K562 (cell line): Measurements from ENCODE around the gene GALNS. TPM values are rescaled to one million over a fixed set of nuclear protein-coding genes. Genes with fewer than 3 reads are reported as not detected.

Experiments
- ATAC-seq: fragments of 200-7000 bp; cut with Tn5 transposase; 3 replicates; pipeline ENCODE4 v1.9.1; 2020; ENCODE audit warnings: moderate library complexity
- BruUV-seq: library from RNA; stranded (reverse); fragments of 400-500 nt; replicated peaks from 2 replicates; lab custom pipeline; 2021; lab: Mats Ljungman, UMichigan
- CTCF ChIA-PET: fragments of 300-600 bp; formaldehyde crosslinking; extraction: SDS; loops from one replicate; lab custom pipeline; 2021; ENCODE audit warnings: low intra/inter-chr PET ratio; lab: Yijun Ruan, JAX
- POLR2A ChIA-PET: fragments of 300-600, 350-650 bp; sonication (Branson Sonifier 250); formaldehyde crosslinking; extraction: SDS; loops from one replicate; lab custom pipeline; 2021; ENCODE audit warnings: antibody characterized with exemption, inconsistent platforms; lab: Yijun Ruan, JAX
- DNase-seq, 4 experiments: peaks; one replicate each; pipeline versions ENCODE4 v3.0.0 to v3.0.0-alpha.2; 2011 to 2018; ENCODE audit warnings: low spot score in 3 of 4, mixed read lengths in 3 of 4; ENCODE audit errors: extremely low read depth in 1 of 4
- FAIRE-seq: peaks from 2 replicates; lab custom pipeline; 2011; peaks lifted over from hg19 to GRCh38; lab: Jason Lieb, UNC
- H2AFZ ChIP-seq: 2 replicates; pipeline ENCODE4 v1.6.0; 2011; ENCODE audit warnings: low read depth, low read length, control low read depth, inconsistent platforms
- H3K27ac ChIP-seq: fragments of 200-600 bp; 3 replicates; pipeline ENCODE4 v1.8.0; 2011; ENCODE audit warnings: low read depth, mild to moderate bottlenecking, control low read depth, inconsistent platforms, low read length, moderate library complexity, mixed read lengths; ENCODE audit errors: extremely low read depth
- H3K27me3 ChIP-seq, 2 experiments: fragments of 300-600 bp in 1 of 2; 2 replicates in 1 of 2; 3 replicates in 1 of 2; pipeline versions ENCODE4 v1.6.0 to v1.8.0; 2011; ENCODE audit warnings: inconsistent platforms in 2 of 2, low read length in 2 of 2, mild to moderate bottlenecking in 1 of 2, mixed read lengths in 1 of 2, moderate library complexity in 1 of 2; ENCODE audit not compliant: control insufficient read depth in 2 of 2, insufficient read depth in 2 of 2
- H3K36me3 ChIP-seq: fragments of 300-600 bp; 3 replicates; pipeline ENCODE4 v1.8.0; 2011; ENCODE audit warnings: mild to moderate bottlenecking, low read length, inconsistent platforms; ENCODE audit not compliant: control insufficient read depth, insufficient read depth
- H3K4me1 ChIP-seq, 2 experiments: fragments of 200-600 bp in 1 of 2; replicated peaks in 1 of 2; 2 replicates in 1 of 2; 3 replicates in 1 of 2; pipeline versions ENCODE4 v1.5.1 to v1.8.0; 2011; ENCODE audit warnings: inconsistent platforms in 2 of 2, low read length in 2 of 2, mild to moderate bottlenecking in 1 of 2, mixed read lengths in 1 of 2, moderate library complexity in 1 of 2; ENCODE audit not compliant: control insufficient read depth in 2 of 2, insufficient read depth in 2 of 2
- H3K4me2 ChIP-seq: 2 replicates; pipeline ENCODE4 v1.6.1; 2011; ENCODE audit warnings: low read length, control low read depth, inconsistent platforms, mixed read lengths; ENCODE audit not compliant: insufficient read depth
- H3K4me3 ChIP-seq: fragments of 200-600 bp; sonication (generic), shearing (Covaris generic); 2 replicates; pipeline ENCODE4 v1.5.1; 2016; ENCODE audit warnings: control low read depth, inconsistent platforms
- H3K79me2 ChIP-seq: fragments of 200-600 bp; 3 replicates; pipeline ENCODE4 v1.8.0; 2011; ENCODE audit warnings: low read length, inconsistent platforms; ENCODE audit not compliant: control insufficient read depth, insufficient read depth
- H3K9ac ChIP-seq, 2 experiments: 2 replicates each; pipeline versions ENCODE4 v1.6.0 to v1.6.1; 2011; ENCODE audit warnings: low read depth in 2 of 2, low read length in 2 of 2, control low read depth in 1 of 2, inconsistent platforms in 1 of 2, mild to moderate bottlenecking in 1 of 2, mixed read lengths in 1 of 2; ENCODE audit not compliant: insufficient read depth in 1 of 2
- H3K9me1 ChIP-seq: one replicate; pipeline ENCODE4 v1.6.0; 2011; ENCODE audit warnings: inconsistent platforms, mild to moderate bottlenecking, low read length, moderate library complexity; ENCODE audit not compliant: control insufficient read depth, insufficient read depth
- H3K9me3 ChIP-seq: replicated peaks from 2 replicates; pipeline ENCODE4 v1.5.1; 2011; ENCODE audit warnings: low read depth, low read length, inconsistent platforms; ENCODE audit not compliant: control insufficient read depth, insufficient read depth
- H4K20me1 ChIP-seq: replicated peaks from 2 replicates; pipeline ENCODE4 v1.6.1; 2011; ENCODE audit warnings: low read length, inconsistent platforms, mixed read lengths; ENCODE audit not compliant: control insufficient read depth, insufficient read depth
- MIER1 ChIP-seq: fragments of 450-650 bp; IDR thresholded peaks from 2 replicates; pipeline ENCODE4 v1.6.1; 2016; ENCODE audit warnings: antibody characterized with exemption, mild to moderate bottlenecking, low read depth
- PHF21A ChIP-seq: fragments of 450-650 bp; IDR thresholded peaks from 2 replicates; pipeline ENCODE4 v1.6.1; 2017; ENCODE audit warnings: low read depth, borderline replicate concordance
- POLR2A ChIP-seq: fragments of 450-650 bp; conservative IDR thresholded peaks from 2 replicates; pipeline ENCODE4 v1.6.1; 2016
- PPARD ChIP-seq: fragments of 250-450 bp; sonication (Bioruptor Pico); IDR thresholded peaks from 2 replicates; pipeline ENCODE4 v1.8.0; 2022; ENCODE audit warnings: inconsistent platforms, mild to moderate bottlenecking, moderate library complexity
- ZFP30 ChIP-seq: fragments of 250-450 bp; sonication (Bioruptor Pico); IDR thresholded peaks from 2 replicates; pipeline ENCODE4 v1.8.0; 2022; ENCODE audit warnings: moderate library complexity, mild to moderate bottlenecking, inconsistent platforms, borderline replicate concordance
- ZNF407 ChIP-seq: fragments of 450-650 bp; IDR thresholded peaks from 2 replicates; pipeline ENCODE4 v1.6.1; 2016; ENCODE audit warnings: low read depth
- ZNF445 ChIP-seq: fragments of 250-450 bp; sonication (Bioruptor Pico); IDR thresholded peaks from 2 replicates; pipeline ENCODE4 v1.4.0; 2020; ENCODE audit warnings: low read depth, mild to moderate bottlenecking, moderate library complexity
- ZNF583 ChIP-seq: fragments of 250-450 bp; sonication (Bioruptor Pico); IDR thresholded peaks from 2 replicates; pipeline ENCODE4 v1.4.0; 2020
- WGBS: fragments of 100-300 bp; shearing (Covaris generic); methylation state at CpG from one replicate; pipeline ENCODE4 v1.1.6; 2016; ENCODE audit warnings: low coverage, mixed read lengths; ENCODE audit not compliant: insufficient coverage; ENCODE audit errors: missing lambda C conversion rate; 5-methylcytosine and 5-hydroxymethylcytosine counted together
- in situ Hi-C: fragments of 300-500 bp; cut with MboI; formaldehyde crosslinking; loops from 4 replicates; pipeline ENCODE4 v1.15.0; 2018; ENCODE audit warnings: inconsistent platforms, mixed read lengths
- intact Hi-C: fragments of 100-400 bp; cut with micrococcal nuclease; formaldehyde crosslinking; loops from 2 replicates; pipeline ENCODE4 v1.14.2; 2022
- polyA plus RNA-seq, 8 experiments: library from polyadenylated mRNA; depleted of rRNA in 4 of 8; stranded (reverse) in 5 of 8; unstranded in 3 of 8; fragments of >200 nt; fragmentation: Nextera tagmentation in 2 of 8; fragmentation: Illumina TruSeq in 1 of 8; extraction: Ambion mirVana in 2 of 8; extraction: Trizol in 1 of 8; gene quantifications; 2 replicates each; pipeline versions ENCODE4 v1.2.1 to v1.2.3, GENCODE V29; 2011 to 2014; ENCODE audit warnings: inconsistent platforms in 1 of 8, missing spikeins in 1 of 8
- total RNA-seq, 7 experiments: library from RNA; depleted of rRNA in 6 of 7; stranded (reverse); fragments of >200 nt in 6 of 7; fragmentation: Illumina TruSeq in 2 of 7; extraction: Trizol in 2 of 7; gene quantifications; 2 replicates each; pipeline versions ENCODE4 v1.2.1 to v1.2.3, GENCODE V29; 2011 to 2021; ENCODE audit warnings: low replicate concordance in 1 of 7

The GALNS gene
- total and polyA plus RNA-seq, 9 of the 15 experiments (the other 6 are each of a cell fraction or from before 2014, with no cell fraction given) = 0.38 to 13.2 (median 4.3) TPM

GRCh38 chr16:88842806-88843205 is 13.9 kb downstream of the GALNS start:
- intact Hi-C loops (no loop called here), in situ Hi-C loops (no loop called here)
- H4K20me1 ChIP-seq = no peaks in the 10 kb centered on the region
- H3K4me1 ChIP-seq = peaks cover 0 to 53% of the 10 kb centered on the region in 2 experiments; a peak in 2 of 5 replicates
- FAIRE-seq = no peak
- TF ChIP-seq ZNF445 (CRISPR knock-in tag) = no peak
- no peak for TF ChIP-seq MIER1
- TF ChIP-seq ZFP30 = no peak
- TF ChIP-seq ZNF583 (CRISPR knock-in tag) = no peak
- no peak for TF ChIP-seq PPARD (CRISPR knock-in tag)
- no peaks in the 10 kb centered on the region for H3K27me3 ChIP-seq
- no peak overlapping the region for H2AFZ ChIP-seq
- H3K4me3 ChIP-seq = no peak overlapping the region
- 84% methylated on average over 18 of the region's 25 CpGs for WGBS
- ATAC-seq = no peak
- no peak overlapping the region for H3K4me2 ChIP-seq
- H3K9me3 ChIP-seq = no peaks in the 10 kb centered on the region
- CTCF ChIA-PET = no interaction called here
- H3K27ac ChIP-seq = no peak overlapping the region
- POLR2A ChIA-PET = no interaction called here
- no peak overlapping the region for H3K9ac ChIP-seq
- H3K36me3 ChIP-seq = no peaks in the 10 kb centered on the region; the same call in 2 of the 3 replicates
- no TSS peak for BruUV-seq
- H3K9me1 ChIP-seq = no peaks in the 10 kb centered on the region
- DNase-seq = no peak
- H3K79me2 ChIP-seq = no peaks in the 10 kb centered on the region

- H3K4me2 ChIP-seq = no peak overlapping the region
- 69% methylated on average over 14 of the region's 15 CpGs for WGBS
- no peak for ATAC-seq
- TF ChIP-seq PHF21A = no peak
- TF ChIP-seq ZNF407 = no peak
- no peak for TF ChIP-seq POLR2A
Measured at GRCh38 chr16:88842308-88842756, 14.4 kb downstream of the GALNS start.

More at GRCh38 chr16:88842308-88842756, 14.4 kb downstream of the GALNS start:
- intact Hi-C loops (no loop called here), in situ Hi-C loops (no loop called here)
- H3K27ac ChIP-seq = no peak overlapping the region
- H3K9me3 ChIP-seq = no peaks in the 10 kb centered on the region
- peaks cover 0 to 53% of the 10 kb centered on the region in 2 experiments; a peak in 2 of 5 replicates for H3K4me1 ChIP-seq
- no peak overlapping the region for H3K4me3 ChIP-seq
- H3K27me3 ChIP-seq = no peaks in the 10 kb centered on the region
- H3K9ac ChIP-seq = no peak overlapping the region
- no peak overlapping the region for H2AFZ ChIP-seq
- no peaks in the 10 kb centered on the region; the same call in 2 of the 3 replicates for H3K36me3 ChIP-seq
- CTCF ChIA-PET = no interaction called here
- H3K79me2 ChIP-seq = no peaks in the 10 kb centered on the region
- POLR2A ChIA-PET = no interaction called here
- H3K9me1 ChIP-seq = no peaks in the 10 kb centered on the region
- BruUV-seq = no TSS peak
- H4K20me1 ChIP-seq = no peaks in the 10 kb centered on the region
- no peak for FAIRE-seq
- no peak for DNase-seq
